ENCODE data around the gene ITFG1.

- TF ChIP-seq CTCF (IDR thresholded peaks at IDR 0.05; ENCODE audit: low read depth, low read length, poor library complexity, severe bottlenecking) (no peak), EZH2phosphoT487 (IDR thresholded peaks at IDR 0.05; ENCODE audit: borderline replicate concordance, low read length) (no peak)
Measured at GRCh38 chr16:47229053-47230050, 231.5 kb downstream of the ITFG1 start.
